ENCODE data around the gene AGXT2. TPM values are rescaled to one million over a fixed set of nuclear protein-coding genes. Genes with fewer than 3 reads are reported as not detected.

AGXT2 gene
- total and polyA plus RNA-seq, 9 of the 15 experiments (the other 6 are each of a cell fraction or from before 2014, with no cell fraction given), result not detected

DNA sequence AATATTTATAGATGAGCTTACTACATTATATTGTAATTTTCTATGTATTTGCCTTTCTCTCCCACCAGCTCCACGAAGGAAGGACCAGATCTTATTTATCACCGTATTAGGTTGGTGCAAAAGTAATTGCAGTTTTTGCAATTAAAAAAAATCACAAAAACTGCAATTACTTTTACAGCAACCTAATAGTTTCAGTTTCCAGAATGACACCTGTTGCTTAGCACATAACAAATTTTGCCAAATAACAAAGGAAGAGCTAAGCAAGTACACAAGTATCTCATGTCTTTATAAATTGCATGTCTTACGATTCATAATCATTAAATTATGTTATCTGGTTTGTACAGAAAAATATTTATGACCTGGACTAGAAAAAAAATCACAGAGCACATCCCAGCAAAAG, 45.9 kb downstream of the AGXT2 start:
- H2AFZ ChIP-seq (ENCODE audit: low read depth, low read length), result no peak overlapping the region
- peaks cover 6 to 16% of the 10 kb centered on the region in 2 experiments; a peak in 3 of 5 replicates for H3K27me3 ChIP-seq (ENCODE audit: control insufficient read depth in 2 of 2, insufficient read depth in 2 of 2, low read length in 2 of 2)
- no peaks in the 10 kb centered on the region for H3K36me3 ChIP-seq (ENCODE audit: control insufficient read depth, insufficient read depth, low read length)
- no TSS peak for BruUV-seq (replicated peaks)
- H3K4me1 ChIP-seq (replicated peaks in 1 of 2; ENCODE audit: control insufficient read depth in 2 of 2, insufficient read depth in 2 of 2, low read length in 2 of 2), result no peaks in the 10 kb centered on the region; a peak in 1 of 5 replicates
- in situ Hi-C loops (cut with MboI), result loop anchor here (10.0 kb wide), 1 partner anchor 527 kb away; no protein-coding TSS in a partner anchor
- no peak overlapping the region for H3K27ac ChIP-seq (ENCODE audit: extremely low read depth, low read depth, low read length)
- no peak overlapping the region for H3K9ac ChIP-seq (ENCODE audit: insufficient read depth in 1 of 2, low read depth in 2 of 2, low read length in 2 of 2)
- no peaks in the 10 kb centered on the region for H4K20me1 ChIP-seq (replicated peaks; ENCODE audit: control insufficient read depth, insufficient read depth, low read length)
- WGBS (ENCODE audit: insufficient coverage, low coverage, missing lambda C conversion rate), result 2% methylated on average over 3 of the region's 3 CpGs
- ChIA-PET POLR2A (no interaction called here), CTCF (ENCODE audit: low intra/inter-chr PET ratio) (interaction anchor here (2.4 kb wide), 1 partner anchor 44 kb away, joined by 8 read pairs; no protein-coding TSS in a partner anchor)
- H3K4me3 ChIP-seq, result no peak overlapping the region
- H3K4me2 ChIP-seq (ENCODE audit: insufficient read depth, low read length), result no peak overlapping the region
- no peaks in the 10 kb centered on the region for H3K9me3 ChIP-seq (replicated peaks; ENCODE audit: control insufficient read depth, insufficient read depth, low read depth, low read length)
- DNase-seq (ENCODE audit: extremely low read depth in 1 of 4, low spot score in 3 of 4), result no peak
- H3K79me2 ChIP-seq (ENCODE audit: control insufficient read depth, insufficient read depth, low read length), result no peaks in the 10 kb centered on the region
- intact Hi-C loops (cut with micrococcal nuclease), result loop anchor here (5.0 kb wide), 2 partner anchors 85 to 105 kb away; partner anchors contain the start of genes BRIX1 and RAD1
- TF ChIP-seq, protein P1, sequence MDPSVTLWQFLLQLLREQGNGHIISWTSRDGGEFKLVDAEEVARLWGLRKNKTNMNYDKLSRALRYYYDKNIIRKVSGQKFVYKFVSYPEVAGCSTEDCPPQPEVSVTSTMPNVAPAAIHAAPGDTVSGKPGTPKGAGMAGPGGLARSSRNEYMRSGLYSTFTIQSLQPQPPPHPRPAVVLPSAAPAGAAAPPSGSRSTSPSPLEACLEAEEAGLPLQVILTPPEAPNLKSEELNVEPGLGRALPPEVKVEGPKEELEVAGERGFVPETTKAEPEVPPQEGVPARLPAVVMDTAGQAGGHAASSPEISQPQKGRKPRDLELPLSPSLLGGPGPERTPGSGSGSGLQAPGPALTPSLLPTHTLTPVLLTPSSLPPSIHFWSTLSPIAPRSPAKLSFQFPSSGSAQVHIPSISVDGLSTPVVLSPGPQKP (CRISPR knock-in tag; IDR thresholded peaks at IDR 0.05), result no peak
- TF ChIP-seq RHOXF2B (CRISPR knock-in tag; conservative IDR thresholded peaks at IDR 0.05) (no peak), ZNF12 (CRISPR knock-in tag; IDR thresholded peaks at IDR 0.05) (no peak), NR2C2 (CRISPR knock-in tag; IDR thresholded peaks at IDR 0.05) (no peak), NR2C2 (tag; IDR thresholded peaks at IDR 0.05) (no peak), ZC3H8 (IDR thresholded peaks at IDR 0.05) (no peak), NR4A1 (CRISPR knock-in tag; IDR thresholded peaks at IDR 0.05) (no peak), NR4A1 (tag; IDR thresholded peaks at IDR 0.05) (no peak), XRCC5 (IDR thresholded peaks at IDR 0.05; ENCODE audit: low read depth, low read length) (no peak), MAZ (CRISPR knock-in tag; conservative IDR thresholded peaks at IDR 0.05 in 1 of 2, IDR thresholded peaks at IDR 0.05 in 1 of 2) (no peak), ZNF696 (CRISPR knock-in tag; conservative IDR thresholded peaks at IDR 0.05) (no peak), POLR2G (IDR thresholded peaks at IDR 0.05; ENCODE audit: low read depth, low read length) (no peak)
- TF ChIP-seq, protein P2, sequence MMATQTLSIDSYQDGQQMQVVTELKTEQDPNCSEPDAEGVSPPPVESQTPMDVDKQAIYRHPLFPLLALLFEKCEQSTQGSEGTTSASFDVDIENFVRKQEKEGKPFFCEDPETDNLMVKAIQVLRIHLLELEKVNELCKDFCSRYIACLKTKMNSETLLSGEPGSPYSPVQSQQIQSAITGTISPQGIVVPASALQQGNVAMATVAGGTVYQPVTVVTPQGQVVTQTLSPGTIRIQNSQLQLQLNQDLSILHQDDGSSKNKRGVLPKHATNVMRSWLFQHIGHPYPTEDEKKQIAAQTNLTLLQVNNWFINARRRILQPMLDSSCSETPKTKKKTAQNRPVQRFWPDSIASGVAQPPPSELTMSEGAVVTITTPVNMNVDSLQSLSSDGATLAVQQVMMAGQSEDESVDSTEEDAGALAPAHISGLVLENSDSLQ (IDR thresholded peaks at IDR 0.05), result no peak
- TF ChIP-seq, protein P3, sequence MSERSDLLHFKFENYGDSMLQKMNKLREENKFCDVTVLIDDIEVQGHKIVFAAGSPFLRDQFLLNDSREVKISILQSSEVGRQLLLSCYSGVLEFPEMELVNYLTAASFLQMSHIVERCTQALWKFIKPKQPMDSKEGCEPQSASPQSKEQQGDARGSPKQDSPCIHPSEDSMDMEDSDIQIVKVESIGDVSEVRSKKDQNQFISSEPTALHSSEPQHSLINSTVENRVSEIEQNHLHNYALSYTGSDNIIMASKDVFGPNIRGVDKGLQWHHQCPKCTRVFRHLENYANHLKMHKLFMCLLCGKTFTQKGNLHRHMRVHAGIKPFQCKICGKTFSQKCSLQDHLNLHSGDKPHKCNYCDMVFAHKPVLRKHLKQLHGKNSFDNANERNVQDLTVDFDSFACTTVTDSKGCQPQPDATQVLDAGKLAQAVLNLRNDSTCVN (CRISPR knock-in tag; IDR thresholded peaks at IDR 0.05), result no peak
- FAIRE-seq, result no peak
- ATAC-seq, result no peak
- H3K9me1 ChIP-seq (ENCODE audit: control insufficient read depth, insufficient read depth, low read length), result no peaks in the 10 kb centered on the region

All from K562 (cell line).